HG03565 (cell line): Measurements from ENCODE around the gene NLRC3.

Experiments used
- ATAC-seq: cut with Tn5 transposase; IDR thresholded peaks from one replicate; pipeline ENCODE4 v1.9.1; 2021; ENCODE audit warnings: mild to moderate bottlenecking, moderate library complexity; ENCODE audit not compliant: unreplicated experiment

Gene NLRC3

GRCh38 chr16:3581392-3581791, 4.2 kb upstream of the NLRC3 start:
- no peak for ATAC-seq

GRCh38 chr16:3580686-3581085, 3.5 kb upstream of the NLRC3 start:
- no peak for ATAC-seq

GRCh38 chr16:3580251-3580651, 3.0 kb upstream of the NLRC3 start:
- ATAC-seq = no peak

GRCh38 chr16:3579776-3580175, 2.6 kb upstream of the NLRC3 start:
- ATAC-seq = no peak

GRCh38 chr16:3578610-3579551, 1.7 kb upstream of the NLRC3 start:
- ATAC-seq = peak; percentile 49

GRCh38 chr16:3578121-3578520, 918 bp upstream of the NLRC3 start:
- no peak for ATAC-seq

- no peak for ATAC-seq
Observed at GRCh38 chr16:3576211-3576610, 992 bp downstream of the NLRC3 start.

- ATAC-seq = no peak
Observed at GRCh38 chr16:3575491-3575890, 1.7 kb downstream of the NLRC3 start.

- no peak for ATAC-seq
Observed at GRCh38 chr16:3574195-3574594, 3.0 kb downstream of the NLRC3 start.

- no peak for ATAC-seq
Observed at GRCh38 chr16:3573146-3573815, 3.9 kb downstream of the NLRC3 start.

- no peak for ATAC-seq
Observed at GRCh38 chr16:3570420-3571062, 6.7 kb downstream of the NLRC3 start.

- no peak for ATAC-seq
Observed at GRCh38 chr16:3569851-3570250, 7.4 kb downstream of the NLRC3 start.

GRCh38 chr16:3566990-3567389, 10.2 kb downstream of the NLRC3 start:
- no peak for ATAC-seq

- ATAC-seq = no peak
Observed at GRCh38 chr16:3564889-3565141, 12.4 kb downstream of the NLRC3 start.

GRCh38 chr16:3564130-3564888, 12.9 kb downstream of the NLRC3 start:
- no peak for ATAC-seq

GRCh38 chr16:3562914-3563480, 14.2 kb downstream of the NLRC3 start:
- no peak for ATAC-seq

GRCh38 chr16:3561626-3562025, 15.6 kb downstream of the NLRC3 start:
- no peak for ATAC-seq

- ATAC-seq = no peak
Observed at GRCh38 chr16:3554351-3554928, 22.8 kb downstream of the NLRC3 start.

- no peak for ATAC-seq
Observed at GRCh38 chr16:3553138-3553923, 23.9 kb downstream of the NLRC3 start.
